VCaP (cell line): ENCODE data around the gene DYNLT3.
A peak's percentile ranks its signal among the peaks of the same experiment; 100 is the strongest.

Source experiments
- H3K27ac ChIP-seq: fragments of 450-650 bp; 2 replicates; pipeline ENCODE4 v1.5.1; 2017
- CTCF ChIP-seq: fragments of 450-650 bp; conservative IDR thresholded peaks from 2 replicates; pipeline ENCODE4 v1.5.1; 2017; ENCODE audit warnings: mild to moderate bottlenecking, moderate library complexity

Gene DYNLT3

GRCh38 chrX:37824491-37825214, 22.7 kb downstream of the DYNLT3 start:
- TF ChIP-seq CTCF, result no peak

GRCh38 chrX:37820646-37821045, 26.7 kb downstream of the DYNLT3 start:
- no peak for TF ChIP-seq CTCF
- no peak overlapping the region for H3K27ac ChIP-seq

More at GRCh38 chrX:37824491-37825214, 22.7 kb downstream of the DYNLT3 start:
- H3K27ac ChIP-seq, result peak overlapping the region; percentile 75

GRCh38 chrX:37818031-37818430, 29.3 kb downstream of the DYNLT3 start:
- H3K27ac ChIP-seq, result no peak overlapping the region
- TF ChIP-seq CTCF, result no peak

- no peak overlapping the region for H3K27ac ChIP-seq
Measured at GRCh38 chrX:37817579-37817978, 29.8 kb downstream of the DYNLT3 start.

GRCh38 chrX:37817176-37817575, 30.2 kb downstream of the DYNLT3 start:
- no peak for TF ChIP-seq CTCF
- H3K27ac ChIP-seq, result no peak overlapping the region

More at GRCh38 chrX:37817579-37817978, 29.8 kb downstream of the DYNLT3 start:
- TF ChIP-seq CTCF, result no peak

GRCh38 chrX:37816766-37817165, 30.6 kb downstream of the DYNLT3 start:
- TF ChIP-seq CTCF, result no peak
- H3K27ac ChIP-seq, result no peak overlapping the region

- H3K27ac ChIP-seq, result no peak overlapping the region
- no peak for TF ChIP-seq CTCF
Measured at GRCh38 chrX:37815366-37815765, 32.0 kb downstream of the DYNLT3 start.
